BE2C (cell line): ENCODE results near the gene SARNP.

Source experiments
- DNase-seq: peaks from one replicate; pipeline ENCODE4 v3.0.0-alpha.2; 2020
- H3K27me3 ChIP-seq: fragments of 250-450 bp; sonication (Bioruptor Pico); 2 replicates; pipeline ENCODE4 v1.5.1; 2020; ENCODE audit warnings: mild to moderate bottlenecking
- H3K36me3 ChIP-seq: fragments of 250-450 bp; sonication (Bioruptor Pico); 2 replicates; pipeline ENCODE4 v1.5.1; 2020; ENCODE audit warnings: mild to moderate bottlenecking
- H3K4me1 ChIP-seq: fragments of 250-450 bp; sonication (Bioruptor Pico); 2 replicates; pipeline ENCODE4 v1.5.1; 2020
- H3K4me3 ChIP-seq: 2 replicates; pipeline ENCODE4 v1.5.1; 2011; ENCODE audit warnings: low read depth, low read length
- H3K9me3 ChIP-seq: fragments of 250-450 bp; sonication (Bioruptor Pico); 2 replicates; pipeline ENCODE4 v1.5.1; 2020
- CTCF ChIP-seq: IDR thresholded peaks from 2 replicates; pipeline ENCODE4 v1.5.1; 2012; ENCODE audit warnings: mild to moderate bottlenecking, low read depth, low read length

The SARNP gene

GRCh38 chr12:55797068-55797467 lies 20.5 kb downstream of the SARNP start:
- Histone ChIP-seq H3K36me3 (peaks cover 59% of the 10 kb centered on the region), H3K27me3 (no peaks in the 10 kb centered on the region), H3K4me3 (no peak overlapping the region), H3K4me1 (no peaks in the 10 kb centered on the region; the same call in 1 of the 2 replicates), H3K9me3 (no peaks in the 10 kb centered on the region)
- peak; percentile 85 for TF ChIP-seq CTCF
- peak; percentile 57 for DNase-seq

- Histone ChIP-seq H3K4me1 (no peaks in the 10 kb centered on the region; the same call in 1 of the 2 replicates), H3K4me3 (no peak overlapping the region), H3K27me3 (no peaks in the 10 kb centered on the region), H3K36me3 (peaks cover 60% of the 10 kb centered on the region), H3K9me3 (no peaks in the 10 kb centered on the region)
- TF ChIP-seq CTCF = no peak
- no peak for DNase-seq
These were observed 21.6 kb downstream of the SARNP start for GRCh38 chr12:55795950-55796349.

GRCh38 chr12:55789893-55790292 lies 27.6 kb downstream of the SARNP start:
- Histone ChIP-seq H3K27me3 (no peaks in the 10 kb centered on the region), H3K4me3 (no peak overlapping the region), H3K4me1 (no peaks in the 10 kb centered on the region), H3K36me3 (peaks cover 81% of the 10 kb centered on the region), H3K9me3 (no peaks in the 10 kb centered on the region)
- no peak for DNase-seq
- no peak for TF ChIP-seq CTCF

- H3K36me3 ChIP-seq = peaks cover 84% of the 10 kb centered on the region
- no peaks in the 10 kb centered on the region for H3K27me3 ChIP-seq
- H3K4me1 ChIP-seq = no peaks in the 10 kb centered on the region; the same call in 1 of the 2 replicates
- no peak for DNase-seq
- no peak for TF ChIP-seq CTCF
- H3K4me3 ChIP-seq = no peak overlapping the region
- no peaks in the 10 kb centered on the region for H3K9me3 ChIP-seq
These were observed 28.4 kb downstream of the SARNP start for GRCh38 chr12:55789171-55789570.

- no peaks in the 10 kb centered on the region for H3K27me3 ChIP-seq
- H3K4me1 ChIP-seq = no peaks in the 10 kb centered on the region; the same call in 1 of the 2 replicates
- no peak for DNase-seq
- no peaks in the 10 kb centered on the region for H3K9me3 ChIP-seq
- TF ChIP-seq CTCF = no peak
- no peak overlapping the region for H3K4me3 ChIP-seq
- H3K36me3 ChIP-seq = peaks cover 84% of the 10 kb centered on the region
These were observed 29.0 kb downstream of the SARNP start for GRCh38 chr12:55788546-55788945.

- Histone ChIP-seq H3K9me3 (no peaks in the 10 kb centered on the region), H3K36me3 (peaks cover 67% of the 10 kb centered on the region), H3K27me3 (no peaks in the 10 kb centered on the region), H3K4me3 (no peak overlapping the region), H3K4me1 (no peaks in the 10 kb centered on the region; the same call in 1 of the 2 replicates)
- DNase-seq = no peak
- no peak for TF ChIP-seq CTCF
These were observed 36.8 kb downstream of the SARNP start for GRCh38 chr12:55780685-55781084.
